ENCODE results near the gene NPAS2. TPM values are rescaled to one million over a fixed set of nuclear protein-coding genes. Genes with fewer than 3 reads are reported as not detected.

The NPAS2 gene
- total RNA-seq, 3 donors from 2014 or later (not counting 1 experiment from before 2014, with no cell fraction given) = not detected

- no peak for TF ChIP-seq CTCF (IDR thresholded peaks at IDR 0.05)
- no peaks in the 10 kb centered on the region for H3K4me1 Mint-ChIP-seq
- no peaks in the 10 kb centered on the region for H3K36me3 ChIP-seq (ENCODE audit: control insufficient read depth, insufficient read depth, low read length)
- H3K9me3 ChIP-seq (ENCODE audit: control insufficient read depth, insufficient read depth, low read length) = no peaks in the 10 kb centered on the region
- H3K9me3 Mint-ChIP-seq = no peaks in the 10 kb centered on the region
- intact Hi-C loops (cut with micrococcal nuclease) = no loop called here
- no peaks in the 10 kb centered on the region for H3K4me1 ChIP-seq (ENCODE audit: control insufficient read depth, insufficient read depth, low read length)
- DNase-seq (no peak), ATAC-seq (no peak)
- no peak overlapping the region for H3K27ac ChIP-seq (ENCODE audit: low read length)
- no peak overlapping the region for H3K27ac Mint-ChIP-seq
- H3K27me3 Mint-ChIP-seq (ENCODE audit: low read depth in 2 of 2) = peaks cover 5 to 19% of the 10 kb centered on the region in 2 donors
- no peak overlapping the region for H3K4me3 Mint-ChIP-seq
- no peak overlapping the region for H3K4me3 ChIP-seq (ENCODE audit: low read length)
- H3K36me3 Mint-ChIP-seq = no peaks in the 10 kb centered on the region
- 92% methylated on average over 6 of the region's 6 CpGs for WGBS (ENCODE audit: insufficient coverage)
- no peaks in the 10 kb centered on the region for H3K27me3 ChIP-seq (ENCODE audit: control insufficient read depth, insufficient read depth, low read length)
These were observed 16.6 kb upstream of the NPAS2 start for GRCh38 chr2:100803334-100803733.

- H3K4me1 Mint-ChIP-seq = no peaks in the 10 kb centered on the region
- ATAC-seq (no peak), DNase-seq (no peak)
- Histone ChIP-seq H3K4me3 (ENCODE audit: low read length) (no peak overlapping the region), H3K27me3 (ENCODE audit: control insufficient read depth, insufficient read depth, low read length) (no peaks in the 10 kb centered on the region), H3K4me1 (ENCODE audit: control insufficient read depth, insufficient read depth, low read length) (no peaks in the 10 kb centered on the region), H3K9me3 (ENCODE audit: control insufficient read depth, insufficient read depth, low read length) (no peaks in the 10 kb centered on the region), H3K36me3 (ENCODE audit: control insufficient read depth, insufficient read depth, low read length) (no peaks in the 10 kb centered on the region), H3K27ac (ENCODE audit: low read length) (no peak overlapping the region)
- WGBS (ENCODE audit: insufficient coverage) = 93% methylated on average over 3 of the region's 3 CpGs
- H3K36me3 Mint-ChIP-seq = no peaks in the 10 kb centered on the region
- peaks cover 17 to 39% of the 10 kb centered on the region in 2 donors for H3K27me3 Mint-ChIP-seq (ENCODE audit: low read depth in 2 of 2)
- no peak overlapping the region for H3K27ac Mint-ChIP-seq
- no peak overlapping the region for H3K4me3 Mint-ChIP-seq
- no peaks in the 10 kb centered on the region for H3K9me3 Mint-ChIP-seq
- intact Hi-C loops (cut with micrococcal nuclease) = no loop called here
- no peak for TF ChIP-seq CTCF (IDR thresholded peaks at IDR 0.05)
These were observed 13.4 kb upstream of the NPAS2 start for GRCh38 chr2:100806550-100806949.

- 77% methylated on average over 4 of the region's 4 CpGs for WGBS (ENCODE audit: insufficient coverage)
These were observed 12.2 kb upstream of the NPAS2 start for GRCh38 chr2:100807707-100808106.

More at GRCh38 chr2:100807707-100808106, 12.2 kb upstream of the NPAS2 start:
- H3K36me3 Mint-ChIP-seq = no peaks in the 10 kb centered on the region
- H3K27me3 Mint-ChIP-seq (ENCODE audit: low read depth in 2 of 2) = peaks cover 23 to 50% of the 10 kb centered on the region in 2 donors
- DNase-seq (no peak), ATAC-seq (no peak)
- no peak overlapping the region for H3K27ac Mint-ChIP-seq
- Histone ChIP-seq H3K27ac (ENCODE audit: low read length) (no peak overlapping the region), H3K4me3 (ENCODE audit: low read length) (no peak overlapping the region), H3K4me1 (ENCODE audit: control insufficient read depth, insufficient read depth, low read length) (no peaks in the 10 kb centered on the region), H3K27me3 (ENCODE audit: control insufficient read depth, insufficient read depth, low read length) (no peaks in the 10 kb centered on the region), H3K36me3 (ENCODE audit: control insufficient read depth, insufficient read depth, low read length) (no peaks in the 10 kb centered on the region), H3K9me3 (ENCODE audit: control insufficient read depth, insufficient read depth, low read length) (no peaks in the 10 kb centered on the region)
- no peak overlapping the region for H3K4me3 Mint-ChIP-seq
- intact Hi-C loops (cut with micrococcal nuclease) = no loop called here
- TF ChIP-seq CTCF (IDR thresholded peaks at IDR 0.05) = no peak
- H3K9me3 Mint-ChIP-seq = no peaks in the 10 kb centered on the region
- H3K4me1 Mint-ChIP-seq = no peaks in the 10 kb centered on the region

Data from natural killer cell (primary cell).